Measurements from ENCODE around the gene NAA80.

The NAA80 gene

GRCh38 chr3:50327943-50328691, 28.9 kb upstream of the NAA80 start, which contains the start of gene TUSC2:
Gene TUSC2 (minus strand): TSS chr3:50328223. CDS start chr3:50328099, 124 bp downstream.
- H3K4me3 ChIP-seq (ENCODE audit: low read depth, low read length), result peak within 1 kb of the TSS; percentile 81
- TF ChIP-seq CTCF (IDR thresholded peaks at IDR 0.05; ENCODE audit: borderline replicate concordance, insufficient read depth, low read depth, low read length), result no peak

GRCh38 chr3:50327129-50327528, 27.9 kb upstream of the NAA80 start:
- H3K4me3 ChIP-seq (ENCODE audit: low read depth, low read length), result peak overlapping the region; percentile 81
- no peak for TF ChIP-seq CTCF (IDR thresholded peaks at IDR 0.05; ENCODE audit: borderline replicate concordance, insufficient read depth, low read depth, low read length)

- no peak overlapping the region for H3K4me3 ChIP-seq (ENCODE audit: low read depth, low read length)
- TF ChIP-seq CTCF (IDR thresholded peaks at IDR 0.05; ENCODE audit: borderline replicate concordance, insufficient read depth, low read depth, low read length), result no peak
Measured at GRCh38 chr3:50326182-50326541, 27.0 kb upstream of the NAA80 start.

- TF ChIP-seq CTCF (IDR thresholded peaks at IDR 0.05; ENCODE audit: borderline replicate concordance, insufficient read depth, low read depth, low read length), result no peak
- no peak overlapping the region for H3K4me3 ChIP-seq (ENCODE audit: low read depth, low read length)
Measured at GRCh38 chr3:50325497-50326181, 26.4 kb upstream of the NAA80 start.

GRCh38 chr3:50325113-50325480, 25.9 kb upstream of the NAA80 start:
- no peak overlapping the region for H3K4me3 ChIP-seq (ENCODE audit: low read depth, low read length)
- TF ChIP-seq CTCF (IDR thresholded peaks at IDR 0.05; ENCODE audit: borderline replicate concordance, insufficient read depth, low read depth, low read length), result no peak

- TF ChIP-seq CTCF (IDR thresholded peaks at IDR 0.05; ENCODE audit: borderline replicate concordance, insufficient read depth, low read depth, low read length), result peak; percentile 85
- no peak overlapping the region for H3K4me3 ChIP-seq (ENCODE audit: low read depth, low read length)
Measured at GRCh38 chr3:50324351-50325112, 25.3 kb upstream of the NAA80 start.

Measured in GM12875 (cell line).